GM18873 (cell line): ENCODE measurements around the gene CORO6.

Source experiments
- ATAC-seq: cut with Tn5 transposase; IDR thresholded peaks from one replicate; pipeline ENCODE4 v1.9.1; 2021; ENCODE audit warnings: mild to moderate bottlenecking, moderate library complexity, moderate number of reproducible peaks; ENCODE audit not compliant: unreplicated experiment, low FRiP score

The CORO6 gene

GRCh38 chr17:29640413-29640812 is 17.7 kb upstream of the CORO6 start:
- ATAC-seq, result no peak

GRCh38 chr17:29633886-29634285 is 11.2 kb upstream of the CORO6 start:
- no peak for ATAC-seq

GRCh38 chr17:29630630-29631193 is 8.0 kb upstream of the CORO6 start:
- ATAC-seq, result no peak

- no peak for ATAC-seq
Measured at GRCh38 chr17:29629839-29630238, 7.1 kb upstream of the CORO6 start.

- ATAC-seq, result no peak
Measured at GRCh38 chr17:29628644-29629043, 5.9 kb upstream of the CORO6 start.

- no peak for ATAC-seq
Measured at GRCh38 chr17:29627951-29628350, 5.2 kb upstream of the CORO6 start.

- ATAC-seq, result no peak
Measured at GRCh38 chr17:29625037-29625750, 2.5 kb upstream of the CORO6 start.

- ATAC-seq, result no peak
Measured at GRCh38 chr17:29624586-29624985, 1.9 kb upstream of the CORO6 start.

GRCh38 chr17:29623283-29623647 is 553 bp upstream of the CORO6 start:
- ATAC-seq, result no peak

GRCh38 chr17:29621751-29622194 is 939 bp downstream of the CORO6 start:
- no peak for ATAC-seq

GRCh38 chr17:29620779-29621500 is 1.8 kb downstream of the CORO6 start:
- no peak for ATAC-seq

GRCh38 chr17:29620271-29620670 is 2.4 kb downstream of the CORO6 start:
- no peak for ATAC-seq

- ATAC-seq, result no peak
Measured at GRCh38 chr17:29619251-29619650, 3.5 kb downstream of the CORO6 start.

- no peak for ATAC-seq
Measured at GRCh38 chr17:29618272-29619065, 4.2 kb downstream of the CORO6 start.

GRCh38 chr17:29617481-29618271 is 5.0 kb downstream of the CORO6 start:
- no peak for ATAC-seq

- peak; percentile 46 for ATAC-seq
Measured at GRCh38 chr17:29617125-29617480, 5.6 kb downstream of the CORO6 start.

GRCh38 chr17:29616300-29617048 is 6.2 kb downstream of the CORO6 start:
- no peak for ATAC-seq

GRCh38 chr17:29615492-29616299 is 7.0 kb downstream of the CORO6 start:
- ATAC-seq, result no peak

- no peak for ATAC-seq
Measured at GRCh38 chr17:29615048-29615385, 7.7 kb downstream of the CORO6 start.
